ENCODE measurements around the gene TLN1. TPM values are rescaled to one million over a fixed set of nuclear protein-coding genes. Genes with fewer than 3 reads are reported as not detected.

TLN1 gene, protein sequence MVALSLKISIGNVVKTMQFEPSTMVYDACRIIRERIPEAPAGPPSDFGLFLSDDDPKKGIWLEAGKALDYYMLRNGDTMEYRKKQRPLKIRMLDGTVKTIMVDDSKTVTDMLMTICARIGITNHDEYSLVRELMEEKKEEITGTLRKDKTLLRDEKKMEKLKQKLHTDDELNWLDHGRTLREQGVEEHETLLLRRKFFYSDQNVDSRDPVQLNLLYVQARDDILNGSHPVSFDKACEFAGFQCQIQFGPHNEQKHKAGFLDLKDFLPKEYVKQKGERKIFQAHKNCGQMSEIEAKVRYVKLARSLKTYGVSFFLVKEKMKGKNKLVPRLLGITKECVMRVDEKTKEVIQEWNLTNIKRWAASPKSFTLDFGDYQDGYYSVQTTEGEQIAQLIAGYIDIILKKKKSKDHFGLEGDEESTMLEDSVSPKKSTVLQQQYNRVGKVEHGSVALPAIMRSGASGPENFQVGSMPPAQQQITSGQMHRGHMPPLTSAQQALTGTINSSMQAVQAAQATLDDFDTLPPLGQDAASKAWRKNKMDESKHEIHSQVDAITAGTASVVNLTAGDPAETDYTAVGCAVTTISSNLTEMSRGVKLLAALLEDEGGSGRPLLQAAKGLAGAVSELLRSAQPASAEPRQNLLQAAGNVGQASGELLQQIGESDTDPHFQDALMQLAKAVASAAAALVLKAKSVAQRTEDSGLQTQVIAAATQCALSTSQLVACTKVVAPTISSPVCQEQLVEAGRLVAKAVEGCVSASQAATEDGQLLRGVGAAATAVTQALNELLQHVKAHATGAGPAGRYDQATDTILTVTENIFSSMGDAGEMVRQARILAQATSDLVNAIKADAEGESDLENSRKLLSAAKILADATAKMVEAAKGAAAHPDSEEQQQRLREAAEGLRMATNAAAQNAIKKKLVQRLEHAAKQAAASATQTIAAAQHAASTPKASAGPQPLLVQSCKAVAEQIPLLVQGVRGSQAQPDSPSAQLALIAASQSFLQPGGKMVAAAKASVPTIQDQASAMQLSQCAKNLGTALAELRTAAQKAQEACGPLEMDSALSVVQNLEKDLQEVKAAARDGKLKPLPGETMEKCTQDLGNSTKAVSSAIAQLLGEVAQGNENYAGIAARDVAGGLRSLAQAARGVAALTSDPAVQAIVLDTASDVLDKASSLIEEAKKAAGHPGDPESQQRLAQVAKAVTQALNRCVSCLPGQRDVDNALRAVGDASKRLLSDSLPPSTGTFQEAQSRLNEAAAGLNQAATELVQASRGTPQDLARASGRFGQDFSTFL (N-terminal part only)
- 106 and 122 TPM in 2 replicates for total RNA-seq (2014; rRNA removed; shearing (Covaris generic); ENCODE audit: low replicate concordance)

DNA sequence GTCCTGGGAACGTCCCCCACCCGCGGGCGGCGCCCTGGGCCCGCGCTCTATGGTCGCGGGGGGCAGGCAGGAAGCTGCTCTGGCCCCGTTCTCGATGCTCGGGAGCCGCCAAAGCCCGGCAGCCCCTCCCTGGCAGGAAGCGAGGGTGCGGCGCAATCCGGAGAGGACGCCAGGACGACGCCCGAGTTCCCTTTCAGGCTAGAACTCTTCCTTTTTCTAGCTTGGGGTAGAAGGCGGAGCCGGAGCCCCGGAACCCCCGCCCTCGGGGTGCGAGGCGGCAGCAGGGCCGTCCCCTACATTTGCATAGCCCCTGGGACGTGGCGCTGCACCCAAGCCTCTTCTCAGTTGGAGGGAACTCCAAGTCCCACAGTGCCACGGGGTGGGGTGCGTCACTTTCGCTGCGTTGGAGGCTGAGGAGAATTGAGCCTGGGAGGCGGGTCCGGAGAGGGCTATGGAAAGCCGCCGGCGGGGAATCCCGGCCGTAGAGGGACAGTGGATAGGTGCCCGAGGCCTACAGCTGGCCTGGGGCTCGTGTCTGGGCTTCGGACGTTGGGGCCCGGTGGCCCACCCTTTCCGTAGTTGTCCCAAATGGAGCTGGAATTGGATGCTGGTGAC lies at the start of gene TLN1, which contains the start of gene CREB3:
TSS of gene TLN1 (minus strand) at position 11 of the 615 bp plus-strand sequence. CDS start 6,501 bp downstream, outside the sequence.
TSS of gene CREB3 (plus strand) at position 482 of the 615 bp plus-strand sequence. CDS start at position 589, 107 bp downstream.
- peak; percentile 99 for DNase-seq (ENCODE audit: low read depth)

DNA sequence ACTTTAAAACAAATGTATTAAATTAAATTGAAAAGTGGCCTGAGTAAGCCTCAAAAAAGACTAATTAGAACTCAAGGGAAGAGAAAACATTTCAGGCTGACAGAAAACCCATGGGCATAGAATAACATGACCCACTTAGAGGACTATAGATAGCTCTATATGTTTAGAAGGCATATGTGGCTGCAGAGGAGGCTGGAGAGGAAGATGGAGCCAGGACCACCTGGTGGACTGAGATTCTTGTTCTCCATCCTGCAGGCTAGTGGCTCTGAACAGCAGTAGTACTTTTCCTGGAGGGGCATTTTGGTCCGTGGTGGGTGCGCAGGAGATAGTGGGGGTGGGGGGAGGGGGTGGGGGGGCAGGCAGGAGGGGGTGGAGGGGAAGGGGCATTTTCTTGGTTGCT lies 49.1 kb upstream of the TLN1 start:
- DNase-seq (ENCODE audit: low read depth): no peak
- in situ Hi-C loops (cut with HindIII; ENCODE audit: low pct_unique_long_range_greater_than_20kb, low sequenced_read_pairs): no loop called here

More for the DNA sequence above, at the start of gene TLN1, which contains the start of gene CREB3:
- in situ Hi-C loops (cut with HindIII; ENCODE audit: low pct_unique_long_range_greater_than_20kb, low sequenced_read_pairs): no loop called here

DNA sequence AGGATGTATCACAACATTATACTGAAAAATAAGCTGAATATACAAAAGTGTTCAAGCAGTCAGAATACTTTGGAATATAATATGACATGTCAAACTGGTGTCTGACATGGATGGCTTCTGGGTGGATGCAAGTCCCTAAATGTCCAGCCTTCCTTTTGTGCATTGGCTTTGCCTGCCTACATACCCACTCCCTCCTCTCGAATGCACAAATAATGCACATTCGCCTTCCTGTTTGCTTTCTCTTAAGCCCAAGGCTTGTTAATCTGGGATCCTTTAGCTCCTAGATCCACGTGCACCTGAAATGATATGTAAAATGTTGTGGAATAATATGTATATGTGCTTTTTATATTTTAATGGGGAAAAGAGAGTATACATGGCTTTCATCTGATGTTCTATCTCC lies 46.5 kb upstream of the TLN1 start:
- DNase-seq (ENCODE audit: low read depth): no peak
- in situ Hi-C loops (cut with HindIII; ENCODE audit: low pct_unique_long_range_greater_than_20kb, low sequenced_read_pairs): no loop called here

DNA sequence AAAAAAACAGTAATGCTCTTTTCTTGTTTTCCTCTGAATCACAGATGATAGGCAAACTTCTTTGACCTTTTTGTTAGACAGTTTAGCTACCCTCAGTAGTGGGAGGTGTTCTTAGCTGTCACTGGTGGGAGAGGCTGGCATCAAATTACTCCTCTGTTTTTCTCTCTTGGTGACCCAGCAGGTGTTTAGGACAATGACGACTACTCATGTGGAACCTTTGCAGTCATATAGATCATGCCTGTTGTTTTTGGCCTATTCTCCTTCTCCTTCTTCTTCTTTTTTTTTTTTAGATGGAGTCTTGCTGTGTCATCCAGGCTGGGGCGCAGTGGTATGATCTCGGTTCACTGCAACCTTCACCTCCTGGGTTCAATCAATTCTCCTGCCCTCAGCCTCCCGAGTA lies 44.0 kb upstream of the TLN1 start:
- peak; percentile 95 for DNase-seq (ENCODE audit: low read depth)
- in situ Hi-C loops (cut with HindIII; ENCODE audit: low pct_unique_long_range_greater_than_20kb, low sequenced_read_pairs): no loop called here

DNA sequence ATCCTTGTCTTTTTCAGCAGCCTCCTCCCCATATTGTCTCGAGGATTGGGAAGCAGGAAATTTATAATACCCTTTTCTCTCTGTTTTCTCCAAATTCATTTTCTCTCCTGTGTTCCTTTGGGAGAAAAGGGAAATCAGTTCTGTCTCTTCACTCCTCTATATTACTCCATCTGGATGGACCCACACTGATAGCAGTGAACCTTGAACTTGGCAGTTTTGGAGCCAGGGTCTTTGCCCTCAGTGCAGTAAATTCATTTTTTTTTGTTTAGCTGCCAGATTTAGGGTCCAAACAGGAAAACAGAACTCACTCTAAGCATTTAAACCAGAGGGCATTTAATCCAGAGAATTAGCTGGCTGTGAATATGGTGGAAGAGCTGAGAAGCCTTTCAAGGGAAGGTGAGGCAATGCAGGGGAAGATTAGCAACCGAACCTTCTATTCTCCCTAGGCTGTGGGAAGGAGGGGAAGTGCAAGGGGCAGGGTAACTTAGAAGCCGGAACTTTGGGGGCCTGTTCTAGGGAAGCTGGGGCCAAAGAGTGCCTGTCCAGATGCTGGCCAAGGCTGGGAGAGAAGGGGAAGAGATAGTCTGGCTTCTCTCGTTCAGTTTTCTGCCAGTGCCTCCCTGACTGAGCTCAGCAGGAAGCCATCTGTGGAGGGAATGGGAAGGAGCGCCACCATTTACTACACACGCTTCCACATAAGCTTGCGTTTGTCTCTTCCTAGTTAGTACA lies 43.1 kb upstream of the TLN1 start:
- in situ Hi-C loops (cut with HindIII; ENCODE audit: low pct_unique_long_range_greater_than_20kb, low sequenced_read_pairs): no loop called here
- DNase-seq (ENCODE audit: low read depth): no peak

DNA sequence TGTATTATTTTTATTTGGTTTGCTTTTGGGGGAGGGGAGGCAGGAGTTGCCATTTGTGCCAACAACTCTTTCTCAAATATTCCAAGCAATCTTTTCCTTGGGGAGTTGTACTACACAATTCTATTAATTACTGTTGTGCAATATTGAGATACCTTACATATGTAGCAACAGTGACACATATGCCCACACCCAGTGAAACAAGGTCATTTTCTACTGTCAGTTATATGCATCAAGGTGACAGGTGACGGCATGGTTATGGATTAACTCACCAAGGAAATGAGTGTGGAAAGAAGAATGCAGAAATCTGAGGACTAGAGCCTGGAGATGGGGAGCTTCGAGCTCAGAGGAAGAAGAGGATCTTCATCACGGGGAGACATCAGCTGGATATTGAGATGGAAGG lies 39.9 kb upstream of the TLN1 start:
- in situ Hi-C loops (cut with HindIII; ENCODE audit: low pct_unique_long_range_greater_than_20kb, low sequenced_read_pairs): no loop called here
- no peak for DNase-seq (ENCODE audit: low read depth)

DNA sequence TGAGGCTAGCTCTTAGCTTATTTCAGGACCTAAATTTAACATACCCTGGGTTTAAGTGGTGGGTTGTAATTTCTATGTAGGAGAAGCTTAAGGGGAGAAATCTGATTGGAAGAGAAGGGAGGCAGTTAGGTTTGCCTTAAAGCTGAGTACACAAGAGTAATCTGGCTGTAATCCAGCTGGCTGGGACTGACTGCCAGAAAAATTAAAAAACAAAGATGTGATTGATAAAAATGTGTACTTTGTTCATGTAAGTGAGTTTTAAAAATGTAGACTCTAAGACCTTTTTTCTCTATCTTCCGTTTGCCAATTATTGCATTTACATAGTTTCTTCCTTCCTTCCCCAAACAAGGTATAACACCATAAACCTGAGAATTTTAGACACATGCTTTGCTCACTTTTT lies 39.5 kb upstream of the TLN1 start:
- in situ Hi-C loops (cut with HindIII; ENCODE audit: low pct_unique_long_range_greater_than_20kb, low sequenced_read_pairs): no loop called here
- no peak for DNase-seq (ENCODE audit: low read depth)

DNA sequence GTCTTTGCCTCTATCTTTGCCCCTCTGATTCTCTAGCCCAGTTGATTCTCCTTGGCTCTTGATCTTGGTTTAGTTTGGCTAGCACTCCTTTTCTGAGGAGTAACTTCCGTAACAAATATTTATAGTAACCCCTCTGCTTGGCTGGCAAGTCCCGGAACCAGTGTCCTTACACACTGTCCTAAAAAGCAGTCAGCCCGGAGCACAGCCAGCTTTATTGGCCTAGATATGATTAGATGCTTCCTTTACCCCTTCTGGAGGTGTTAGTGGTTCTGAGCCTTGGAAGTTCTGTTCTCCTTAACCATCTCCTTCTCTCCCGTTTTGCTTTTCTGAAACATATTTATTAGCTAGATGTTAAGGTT lies 39.1 kb upstream of the TLN1 start:
- in situ Hi-C loops (cut with HindIII; ENCODE audit: low pct_unique_long_range_greater_than_20kb, low sequenced_read_pairs): no loop called here

DNA sequence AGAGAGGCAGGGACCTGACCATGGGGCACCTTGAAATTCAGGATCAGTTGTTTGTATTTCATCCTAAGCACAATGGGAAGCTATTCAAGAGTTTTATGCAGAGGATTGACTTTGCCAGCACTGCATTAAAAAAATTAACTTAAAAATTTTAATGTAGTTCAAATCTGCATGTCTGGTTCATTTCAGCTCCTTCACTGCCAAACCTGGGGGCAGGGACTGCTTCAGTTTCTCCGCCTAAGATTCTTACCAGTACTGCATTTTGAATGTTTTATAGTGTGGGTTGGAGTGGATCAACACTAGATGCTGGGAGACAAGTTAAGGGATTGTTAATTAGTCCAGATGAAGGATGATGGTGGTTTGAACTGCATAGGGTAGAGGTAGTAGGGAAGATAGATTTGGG lies 37.8 kb upstream of the TLN1 start:
- in situ Hi-C loops (cut with HindIII; ENCODE audit: low pct_unique_long_range_greater_than_20kb, low sequenced_read_pairs): no loop called here
- DNase-seq (ENCODE audit: low read depth): no peak

More for the DNA sequence above, 39.1 kb upstream of the TLN1 start:
- no peak for DNase-seq (ENCODE audit: low read depth)

DNA sequence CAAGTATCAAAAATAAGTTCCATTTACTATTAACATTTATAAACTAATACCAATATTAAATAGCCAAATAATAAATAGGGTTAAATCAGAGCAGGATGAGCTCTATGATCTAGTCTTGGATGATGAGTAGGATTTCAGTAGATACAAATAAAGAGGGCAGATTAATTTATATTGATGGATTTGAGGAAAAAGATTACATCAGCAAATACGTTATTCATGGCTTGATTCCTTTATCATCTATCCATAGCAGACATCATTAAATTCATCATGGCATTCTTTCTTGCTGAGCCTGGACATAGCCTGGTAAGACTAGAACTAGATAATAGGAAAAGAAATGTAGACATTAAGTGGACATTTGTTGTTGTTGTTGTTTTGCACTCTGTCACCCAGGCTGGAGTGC lies 35.5 kb upstream of the TLN1 start:
- no peak for DNase-seq (ENCODE audit: low read depth)
- in situ Hi-C loops (cut with HindIII; ENCODE audit: low pct_unique_long_range_greater_than_20kb, low sequenced_read_pairs): no loop called here

DNA sequence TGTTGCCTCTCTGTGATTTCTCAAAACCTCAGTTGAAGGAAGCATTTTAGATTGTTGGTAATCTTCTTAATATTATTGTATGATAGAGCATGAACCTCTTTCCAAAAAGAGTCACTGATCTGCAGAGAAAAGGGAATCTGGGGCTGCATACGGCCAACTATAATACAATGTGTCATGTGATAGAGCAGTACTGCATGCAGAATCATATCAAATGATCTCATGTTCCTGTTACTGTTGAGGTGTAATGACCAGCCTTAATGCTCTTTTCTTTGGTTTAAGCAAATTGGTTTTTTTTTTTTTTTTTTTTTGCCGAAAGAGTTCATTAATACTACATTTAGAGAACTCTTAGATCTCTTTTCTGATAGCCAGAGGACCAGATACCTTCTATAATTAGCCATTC lies 35.0 kb upstream of the TLN1 start:
- in situ Hi-C loops (cut with HindIII; ENCODE audit: low pct_unique_long_range_greater_than_20kb, low sequenced_read_pairs): no loop called here
- DNase-seq (ENCODE audit: low read depth): no peak

DNA sequence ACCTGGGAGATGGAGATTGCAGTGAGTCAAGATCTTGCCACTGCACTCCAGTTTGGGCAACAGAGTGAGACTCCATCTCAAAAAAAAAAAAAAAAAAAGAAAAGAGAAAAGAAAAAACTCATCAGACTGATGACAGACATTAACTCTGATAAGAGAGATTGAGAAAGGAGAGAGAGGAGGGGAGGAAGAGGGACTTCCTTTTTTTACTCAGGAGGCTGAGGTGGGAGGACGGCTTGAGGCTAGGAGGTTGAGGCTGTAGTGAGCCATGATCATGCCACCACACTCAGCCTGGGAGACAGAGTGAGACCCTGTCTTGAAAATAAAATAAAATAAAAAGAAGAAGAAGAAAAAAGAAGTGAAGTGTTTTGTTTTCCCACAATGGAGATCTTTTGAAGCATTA lies 31.8 kb upstream of the TLN1 start:
- no peak for DNase-seq (ENCODE audit: low read depth)
- in situ Hi-C loops (cut with HindIII; ENCODE audit: low pct_unique_long_range_greater_than_20kb, low sequenced_read_pairs): no loop called here

DNA sequence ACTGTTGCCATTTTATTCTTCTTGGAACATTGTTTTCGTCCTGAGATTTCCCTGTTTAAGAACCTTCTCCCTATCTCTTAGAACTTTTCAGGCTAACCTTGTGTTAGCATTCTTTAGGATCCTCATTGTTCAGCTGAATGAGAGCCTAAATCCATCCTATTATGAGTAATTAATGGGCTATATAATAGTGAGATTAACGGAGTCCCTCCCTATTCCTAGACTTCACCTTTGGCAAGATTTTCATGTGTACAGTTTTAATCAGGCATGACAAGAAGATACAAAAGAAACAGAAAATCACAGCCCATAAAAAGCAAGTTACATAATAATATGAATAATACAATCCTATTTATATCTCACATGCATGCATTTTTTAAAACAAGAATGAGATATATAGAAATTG lies 31.2 kb upstream of the TLN1 start:
- in situ Hi-C loops (cut with HindIII; ENCODE audit: low pct_unique_long_range_greater_than_20kb, low sequenced_read_pairs): no loop called here
- no peak for DNase-seq (ENCODE audit: low read depth)

DNA sequence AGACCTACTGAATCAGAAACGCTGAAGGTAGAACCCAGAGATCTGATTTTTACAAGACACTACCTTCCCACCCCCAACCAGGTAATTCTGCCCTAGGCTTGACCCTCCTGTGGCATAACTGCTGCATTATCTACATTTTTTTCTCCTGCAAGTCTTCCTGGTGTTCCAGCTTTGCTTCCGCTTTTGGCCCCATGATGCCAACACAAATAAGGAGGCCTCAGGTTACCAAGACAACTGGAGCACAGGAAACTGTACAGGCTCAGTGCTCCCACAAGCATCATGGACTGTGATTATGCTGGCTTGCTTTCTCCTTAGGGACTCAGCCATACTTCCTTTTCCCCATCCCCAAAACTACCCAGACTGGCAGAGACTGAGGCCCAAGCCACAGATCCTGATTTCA lies 28.7 kb upstream of the TLN1 start:
- DNase-seq (ENCODE audit: low read depth): peak; percentile 71
- in situ Hi-C loops (cut with HindIII; ENCODE audit: low pct_unique_long_range_greater_than_20kb, low sequenced_read_pairs): no loop called here

DNA sequence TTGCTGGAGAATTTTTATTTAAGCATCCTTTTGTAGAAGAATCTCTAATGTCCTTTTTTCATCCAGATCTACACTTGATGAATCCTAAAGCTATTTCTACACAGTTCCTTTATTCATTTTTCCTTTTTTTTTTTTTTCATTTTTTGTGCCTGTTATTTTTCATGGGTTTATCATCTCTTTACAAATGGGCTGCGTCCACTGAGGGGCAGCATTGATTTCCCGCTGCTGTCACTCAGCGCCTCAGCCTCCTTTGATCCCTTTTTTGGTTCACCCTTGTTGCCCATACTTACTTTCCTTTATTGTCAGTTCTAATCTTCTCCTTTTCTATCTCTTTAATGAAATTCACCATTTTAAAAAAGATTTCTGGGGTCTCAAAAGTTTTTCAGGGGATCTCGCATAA lies 27.8 kb upstream of the TLN1 start:
- no peak for DNase-seq (ENCODE audit: low read depth)
- in situ Hi-C loops (cut with HindIII; ENCODE audit: low pct_unique_long_range_greater_than_20kb, low sequenced_read_pairs): no loop called here

DNA sequence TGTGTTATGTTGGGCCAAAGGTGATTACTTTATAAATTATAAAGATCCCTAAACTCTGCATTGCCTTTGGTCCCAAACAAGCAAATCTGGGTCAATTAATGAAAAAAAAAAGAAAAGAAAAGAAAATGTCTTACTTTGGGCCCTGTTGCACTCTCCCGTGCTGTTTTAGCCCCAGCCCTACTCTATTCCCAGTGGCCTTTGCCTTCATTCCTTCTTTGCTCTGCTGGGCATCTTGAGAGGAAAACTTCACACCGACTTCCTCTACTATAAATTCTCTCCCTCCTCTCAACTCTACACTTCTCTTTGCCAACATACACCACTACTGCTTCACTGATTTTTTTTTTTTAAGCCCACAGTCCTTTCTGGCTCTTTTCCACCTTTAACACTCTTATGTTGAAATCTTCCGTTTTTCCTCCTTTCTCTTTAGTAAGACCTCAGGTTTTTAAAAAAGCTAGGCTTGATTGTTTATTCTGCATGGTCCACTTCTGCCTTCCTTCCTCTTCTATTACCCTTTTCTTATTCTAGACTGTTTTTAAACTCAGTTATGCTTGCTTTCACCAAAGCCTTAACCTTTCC lies 26.6 kb upstream of the TLN1 start:
- no peak for DNase-seq (ENCODE audit: low read depth)
- in situ Hi-C loops (cut with HindIII; ENCODE audit: low pct_unique_long_range_greater_than_20kb, low sequenced_read_pairs): no loop called here

DNA sequence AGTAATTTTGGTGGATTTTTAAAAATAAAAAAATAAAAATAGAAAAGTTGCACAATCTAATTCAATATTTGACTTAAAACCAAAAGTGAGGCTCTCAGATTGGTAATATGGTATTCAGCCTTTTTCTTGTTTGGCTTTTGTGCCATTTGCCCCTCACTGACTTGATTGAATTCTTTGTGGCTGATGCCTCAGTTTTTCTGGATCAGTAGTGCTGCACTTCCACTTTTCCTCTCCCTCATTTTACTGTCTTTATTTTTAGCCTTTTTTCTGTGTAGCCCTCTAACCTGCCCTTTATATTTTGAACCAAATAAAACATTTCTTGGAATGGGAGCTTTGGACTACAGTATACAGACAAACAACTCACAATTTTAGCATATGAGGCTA lies 25.9 kb upstream of the TLN1 start:
- no peak for DNase-seq (ENCODE audit: low read depth)
- in situ Hi-C loops (cut with HindIII; ENCODE audit: low pct_unique_long_range_greater_than_20kb, low sequenced_read_pairs): no loop called here
